Ectodermal cell (in vitro differentiated cells): ENCODE data around the gene TEAD3.

Experiments
- H3K27ac ChIP-seq: 2 replicates; pipeline ENCODE4 v1.7.0; 2013; ENCODE audit warnings: mild to moderate bottlenecking, low read depth, low read length; ENCODE audit not compliant: insufficient read depth, poor library complexity, severe bottlenecking
- H3K27me3 ChIP-seq: 2 replicates; pipeline ENCODE4 v1.7.0; 2013; ENCODE audit warnings: mild to moderate bottlenecking, low read length; ENCODE audit not compliant: insufficient read depth, control insufficient read depth, poor library complexity, severe bottlenecking
- H3K36me3 ChIP-seq: one replicate; pipeline ENCODE4 v1.7.0; 2013; ENCODE audit warnings: low read length; ENCODE audit not compliant: control insufficient read depth, insufficient read depth
- H3K4me1 ChIP-seq: one replicate; pipeline ENCODE4 v1.7.0; 2013; ENCODE audit warnings: low read length; ENCODE audit not compliant: control insufficient read depth, insufficient read depth
- H3K4me3 ChIP-seq: 2 replicates; pipeline ENCODE4 v1.7.0; 2013; ENCODE audit warnings: low read depth, low read length, control low read depth; ENCODE audit not compliant: insufficient read depth
- H3K9me3 ChIP-seq: 2 replicates; pipeline ENCODE4 v1.7.0; 2013; ENCODE audit warnings: mild to moderate bottlenecking, low read length, moderate library complexity; ENCODE audit not compliant: control insufficient read depth
- WGBS, 2 experiments: methylation state at CpG; one replicate each; pipeline ENCODE4 v1.1.7; 2013; ENCODE audit warnings: missing lambda C conversion rate in 2 of 2; 5-methylcytosine and 5-hydroxymethylcytosine counted together

Gene TEAD3

GRCh38 chr6:35477028-35477427, 19.9 kb downstream of the TEAD3 start:
- no peak overlapping the region for H3K27ac ChIP-seq
- no peaks in the 10 kb centered on the region for H3K36me3 ChIP-seq
- 84 to 90% methylated on average over 8 of the region's 8 CpGs for WGBS, 2 experiments

GRCh38 chr6:35476004-35476403, 20.9 kb downstream of the TEAD3 start:
- 92 to 94% methylated on average over 14 of the region's 14 CpGs for WGBS, 2 experiments
- Histone ChIP-seq H3K9me3 (no peaks in the 10 kb centered on the region), H3K27me3 (no peaks in the 10 kb centered on the region), H3K27ac (no peak overlapping the region), H3K4me3 (no peak overlapping the region), H3K36me3 (peaks cover 4% of the 10 kb centered on the region), H3K4me1 (no peaks in the 10 kb centered on the region)

More at GRCh38 chr6:35477028-35477427, 19.9 kb downstream of the TEAD3 start:
- H3K4me3 ChIP-seq = no peak overlapping the region
- H3K9me3 ChIP-seq = no peaks in the 10 kb centered on the region
- H3K27me3 ChIP-seq = no peaks in the 10 kb centered on the region
- H3K4me1 ChIP-seq = no peaks in the 10 kb centered on the region

- Histone ChIP-seq H3K27ac (no peak overlapping the region), H3K4me3 (no peak overlapping the region), H3K4me1 (peaks cover 2% of the 10 kb centered on the region), H3K36me3 (peaks cover 8% of the 10 kb centered on the region), H3K27me3 (no peaks in the 10 kb centered on the region), H3K9me3 (no peaks in the 10 kb centered on the region)
- WGBS, 2 experiments = 95 to 98% methylated on average over 4 of the region's 4 CpGs
These were observed 21.3 kb downstream of the TEAD3 start for GRCh38 chr6:35475573-35475972.

- H3K4me1 ChIP-seq = peaks cover 7% of the 10 kb centered on the region
- H3K27ac ChIP-seq = no peak overlapping the region
- no peaks in the 10 kb centered on the region for H3K9me3 ChIP-seq
- peaks cover 10% of the 10 kb centered on the region for H3K36me3 ChIP-seq
- WGBS, 2 experiments = 93 to 95% methylated on average over 20 of the region's 20 CpGs
- no peaks in the 10 kb centered on the region for H3K27me3 ChIP-seq
- no peak overlapping the region for H3K4me3 ChIP-seq
These were observed 21.8 kb downstream of the TEAD3 start for GRCh38 chr6:35474942-35475570.

GRCh38 chr6:35474131-35474941, 22.5 kb downstream of the TEAD3 start:
- peaks cover 10% of the 10 kb centered on the region for H3K36me3 ChIP-seq
- H3K27ac ChIP-seq = peak overlapping the region; percentile 12

GRCh38 chr6:35473850-35474130, 23.1 kb downstream of the TEAD3 start:
- Histone ChIP-seq H3K27me3 (no peaks in the 10 kb centered on the region), H3K27ac (peak overlapping the region; percentile 6), H3K36me3 (peaks cover 14% of the 10 kb centered on the region), H3K4me1 (peaks cover 11% of the 10 kb centered on the region), H3K4me3 (no peak overlapping the region), H3K9me3 (no peaks in the 10 kb centered on the region)

More at GRCh38 chr6:35474131-35474941, 22.5 kb downstream of the TEAD3 start:
- Histone ChIP-seq H3K4me3 (no peak overlapping the region), H3K27me3 (no peaks in the 10 kb centered on the region), H3K9me3 (no peaks in the 10 kb centered on the region), H3K4me1 (peaks cover 11% of the 10 kb centered on the region)
- 92% methylated on average over 14 of the region's 14 CpGs for WGBS, 2 experiments

GRCh38 chr6:35473075-35473849, 23.6 kb downstream of the TEAD3 start:
- Histone ChIP-seq H3K4me3 (no peak overlapping the region), H3K9me3 (no peaks in the 10 kb centered on the region), H3K4me1 (peaks cover 11% of the 10 kb centered on the region), H3K27me3 (no peaks in the 10 kb centered on the region), H3K36me3 (peaks cover 14% of the 10 kb centered on the region), H3K27ac (no peak overlapping the region)
- 91 to 95% methylated on average over 8 to 9 of the region's 9 CpGs for WGBS, 2 experiments

GRCh38 chr6:35471836-35472345, 25.0 kb downstream of the TEAD3 start:
- Histone ChIP-seq H3K4me3 (no peak overlapping the region), H3K27me3 (peaks cover 4% of the 10 kb centered on the region), H3K9me3 (no peaks in the 10 kb centered on the region), H3K27ac (no peak overlapping the region), H3K4me1 (peaks cover 11% of the 10 kb centered on the region), H3K36me3 (peaks cover 14% of the 10 kb centered on the region)
- WGBS, 2 experiments = 88 to 91% methylated on average over 8 of the region's 8 CpGs

GRCh38 chr6:35470663-35471120, 26.2 kb downstream of the TEAD3 start:
- peaks cover 11% of the 10 kb centered on the region for H3K4me1 ChIP-seq
- H3K27me3 ChIP-seq = peaks cover 4% of the 10 kb centered on the region
- H3K4me3 ChIP-seq = peak overlapping the region; percentile 99
- H3K9me3 ChIP-seq = no peaks in the 10 kb centered on the region
- 77 to 86% methylated on average over 3 of the region's 3 CpGs for WGBS, 2 experiments
- H3K36me3 ChIP-seq = peaks cover 23% of the 10 kb centered on the region
- H3K27ac ChIP-seq = no peak overlapping the region
